Gastrocnemius medialis (tissue), 4 donors: ENCODE data around the gene OR8B12. TPM values are rescaled to one million over a fixed set of nuclear protein-coding genes. Genes with fewer than 3 reads are reported as not detected.

ENCODE experiments used
- ATAC-seq, 2 donors: fragments of 150-250 bp; one replicate each; pipeline ENCODE4 v1.9.1; 2016
- DNase-seq, 2 donors: peaks; one replicate each; pipeline ENCODE4 v3.0.0-alpha.2; 2019
- H3K27ac ChIP-seq, 4 donors: fragments of 200-600 bp; sonication (generic); 1 replicate in 1 of 4; 2 replicates in 3 of 4; pipeline ENCODE4 v1.5.1; 2016 to 2018; ENCODE audit warnings: mild to moderate bottlenecking in 2 of 4, moderate library complexity in 1 of 4
- H3K27me3 ChIP-seq, 3 donors: fragments of 200-600 bp; sonication (generic) in 2 of 3; 1 replicate in 1 of 3; 2 replicates in 2 of 3; pipeline versions ENCODE4 v1.5.1 to v1.6.0; 2016 to 2019; ENCODE audit warnings: mild to moderate bottlenecking in 1 of 3, moderate library complexity in 1 of 3
- H3K36me3 ChIP-seq, 2 donors: fragments of 200-600 bp; sonication (generic) in 1 of 2; one replicate each; pipeline ENCODE4 v1.5.1; 2017 to 2018
- H3K4me1 ChIP-seq, 2 donors: fragments of 200-600 bp; sonication (generic) in 1 of 2; one replicate each; pipeline ENCODE4 v1.5.1; 2016 to 2017; ENCODE audit warnings: mild to moderate bottlenecking in 2 of 2
- H3K4me3 ChIP-seq, 4 donors: fragments of 200-600 bp; sonication (generic) in 3 of 4; 1 replicate in 1 of 4; 2 replicates in 3 of 4; pipeline ENCODE4 v1.5.1; 2016 to 2019; ENCODE audit warnings: mild to moderate bottlenecking in 2 of 4
- H3K9me3 ChIP-seq, 3 donors: fragments of 200-600 bp; sonication (generic) in 2 of 3; 1 replicate in 1 of 3; 2 replicates in 2 of 3; pipeline ENCODE4 v1.5.1; 2016 to 2019
- POLR2A ChIP-seq, 2 donors: fragments of 450-650 bp; IDR thresholded peaks; one replicate each; pipeline ENCODE4 v1.6.1; 2017; ENCODE audit warnings: antibody characterized with exemption in 2 of 2, mild to moderate bottlenecking in 2 of 2, moderate library complexity in 2 of 2
- in situ Hi-C, 4 donors: fragments of 200-750 bp; cut with MboI; loops; one replicate each; pipeline versions ENCODE4 v1.15.0 to v1.8.0; 2017; ENCODE audit warnings: low sequenced_read_pairs in 4 of 4
- intact Hi-C: fragments of 100-400 bp; cut with DNase I; formaldehyde crosslinking; loops from one replicate; pipeline ENCODE4 v1.15.1; 2023; ENCODE audit warnings: low total_unique reads
- total RNA-seq, 4 donors: library from RNA; depleted of rRNA; stranded (reverse); fragments of >200 nt; gene quantifications; one replicate each; pipeline versions ENCODE4 v1.1.0 to v1.2.3, GENCODE V29; 2016
- TF ChIP-seq, protein P1 (sequence below), 5 experiments: fragments of 450-650 bp in 3 of 5; fragments of 200-600 bp in 2 of 5; sonication (generic) in 2 of 5; IDR thresholded peaks in 4 of 5; conservative IDR thresholded peaks in 1 of 5; 1 replicate in 4 of 5; 2 replicates in 1 of 5; pipeline ENCODE4 v1.5.1; 2016 to 2019; ENCODE audit warnings: antibody characterized with exemption in 5 of 5, mild to moderate bottlenecking in 3 of 5, moderate library complexity in 3 of 5

Gene OR8B12
- total RNA-seq, 4 donors from 2014 or later: not detected

GRCh38 chr11:124538019-124538418 is 5.4 kb downstream of the OR8B12 start:
- Histone ChIP-seq H3K36me3 (no peaks in the 10 kb centered on the region), H3K4me3 (no peak overlapping the region), H3K4me1 (no peaks in the 10 kb centered on the region), H3K27me3 (no peaks in the 10 kb centered on the region), H3K27ac (no peak overlapping the region), H3K9me3 (no peaks in the 10 kb centered on the region)
- intact Hi-C loops (no loop called here), in situ Hi-C loops (no loop called here)
- TF ChIP-seq POLR2A (IDR thresholded peaks at IDR 0.05): no peak
- TF ChIP-seq, protein P1, sequence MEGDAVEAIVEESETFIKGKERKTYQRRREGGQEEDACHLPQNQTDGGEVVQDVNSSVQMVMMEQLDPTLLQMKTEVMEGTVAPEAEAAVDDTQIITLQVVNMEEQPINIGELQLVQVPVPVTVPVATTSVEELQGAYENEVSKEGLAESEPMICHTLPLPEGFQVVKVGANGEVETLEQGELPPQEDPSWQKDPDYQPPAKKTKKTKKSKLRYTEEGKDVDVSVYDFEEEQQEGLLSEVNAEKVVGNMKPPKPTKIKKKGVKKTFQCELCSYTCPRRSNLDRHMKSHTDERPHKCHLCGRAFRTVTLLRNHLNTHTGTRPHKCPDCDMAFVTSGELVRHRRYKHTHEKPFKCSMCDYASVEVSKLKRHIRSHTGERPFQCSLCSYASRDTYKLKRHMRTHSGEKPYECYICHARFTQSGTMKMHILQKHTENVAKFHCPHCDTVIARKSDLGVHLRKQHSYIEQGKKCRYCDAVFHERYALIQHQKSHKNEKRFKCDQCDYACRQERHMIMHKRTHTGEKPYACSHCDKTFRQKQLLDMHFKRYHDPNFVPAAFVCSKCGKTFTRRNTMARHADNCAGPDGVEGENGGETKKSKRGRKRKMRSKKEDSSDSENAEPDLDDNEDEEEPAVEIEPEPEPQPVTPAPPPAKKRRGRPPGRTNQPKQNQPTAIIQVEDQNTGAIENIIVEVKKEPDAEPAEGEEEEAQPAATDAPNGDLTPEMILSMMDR (IDR thresholded peaks at IDR 0.05 in 4 of 5, conservative IDR thresholded peaks at IDR 0.05 in 1 of 5): no peak
- ATAC-seq (peak in 1 of 2 donors; percentile 68), DNase-seq (no peak)

GRCh38 chr11:124536520-124536919 is 6.9 kb downstream of the OR8B12 start:
- no peaks in the 10 kb centered on the region for H3K27me3 ChIP-seq
- intact Hi-C loops: no loop called here
- in situ Hi-C loops: no loop called here
- H3K4me3 ChIP-seq: no peak overlapping the region
- H3K36me3 ChIP-seq: no peaks in the 10 kb centered on the region
- no peak overlapping the region for H3K27ac ChIP-seq
- no peaks in the 10 kb centered on the region for H3K9me3 ChIP-seq
- no peak for ATAC-seq
- H3K4me1 ChIP-seq: no peaks in the 10 kb centered on the region
- DNase-seq: peak; percentile 15 to 23
- TF ChIP-seq POLR2A (IDR thresholded peaks at IDR 0.05): no peak
- TF ChIP-seq, protein P1 (IDR thresholded peaks at IDR 0.05 in 4 of 5, conservative IDR thresholded peaks at IDR 0.05 in 1 of 5): no peak

DNA sequence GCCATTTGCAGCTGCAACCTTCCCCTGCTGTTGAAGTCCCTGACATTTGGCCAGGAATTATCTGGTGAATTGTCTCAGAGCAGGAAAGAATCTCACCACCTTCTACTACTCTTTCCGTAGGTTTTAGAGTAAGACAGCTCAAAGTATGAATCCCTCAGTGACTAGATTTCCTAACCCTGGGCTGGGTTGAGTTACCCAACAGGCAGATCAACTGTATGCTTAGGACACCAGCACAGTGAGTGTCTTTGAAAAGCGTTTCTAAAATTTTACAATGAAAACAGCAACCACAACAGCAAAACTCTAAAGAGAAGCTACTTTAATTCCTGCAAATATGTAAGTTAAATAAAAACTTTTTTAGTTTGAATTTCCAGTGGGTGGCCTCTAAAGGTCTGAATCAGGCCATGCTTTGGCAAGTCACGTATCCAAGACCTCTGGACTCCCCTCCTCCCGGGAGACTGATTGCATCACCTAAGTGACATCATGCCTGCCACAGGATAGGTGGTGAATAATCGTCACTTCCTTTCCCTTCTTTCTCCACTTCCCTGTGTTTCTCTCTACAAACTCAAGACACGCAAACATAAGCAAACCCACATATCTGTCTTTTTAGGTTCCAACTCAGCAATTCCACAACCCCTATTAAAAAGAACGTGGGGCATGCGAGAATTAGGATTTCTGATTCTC is 7.8 kb downstream of the OR8B12 start:
- H3K27ac ChIP-seq: no peak overlapping the region
- DNase-seq (no peak), ATAC-seq (no peak)
- in situ Hi-C loops (no loop called here), intact Hi-C loops (no loop called here)
- H3K9me3 ChIP-seq: no peaks in the 10 kb centered on the region
- no peaks in the 10 kb centered on the region for H3K4me1 ChIP-seq
- no peaks in the 10 kb centered on the region for H3K27me3 ChIP-seq
- TF ChIP-seq, protein P1 (IDR thresholded peaks at IDR 0.05 in 4 of 5, conservative IDR thresholded peaks at IDR 0.05 in 1 of 5): no peak
- TF ChIP-seq POLR2A (IDR thresholded peaks at IDR 0.05): no peak
- no peaks in the 10 kb centered on the region for H3K36me3 ChIP-seq
- H3K4me3 ChIP-seq: no peak overlapping the region

- Histone ChIP-seq H3K9me3 (no peaks in the 10 kb centered on the region), H3K4me1 (no peaks in the 10 kb centered on the region), H3K27me3 (no peaks in the 10 kb centered on the region), H3K27ac (no peak overlapping the region), H3K36me3 (no peaks in the 10 kb centered on the region), H3K4me3 (no peak overlapping the region)
- no peak for ATAC-seq
- TF ChIP-seq POLR2A (IDR thresholded peaks at IDR 0.05): no peak
- TF ChIP-seq, protein P1 (IDR thresholded peaks at IDR 0.05 in 4 of 5, conservative IDR thresholded peaks at IDR 0.05 in 1 of 5): no peak
- in situ Hi-C loops: no loop called here
- no peak for DNase-seq
- intact Hi-C loops: no loop called here
Measured at GRCh38 chr11:124534051-124534450, 9.4 kb downstream of the OR8B12 start.

GRCh38 chr11:124533626-124534025 is 9.8 kb downstream of the OR8B12 start:
- Histone ChIP-seq H3K27ac (no peak overlapping the region), H3K27me3 (no peaks in the 10 kb centered on the region), H3K4me1 (no peaks in the 10 kb centered on the region), H3K4me3 (no peak overlapping the region), H3K36me3 (no peaks in the 10 kb centered on the region), H3K9me3 (no peaks in the 10 kb centered on the region)
- no peak for DNase-seq
- in situ Hi-C loops: no loop called here
- intact Hi-C loops: no loop called here
- no peak for ATAC-seq
- TF ChIP-seq, protein P1 (IDR thresholded peaks at IDR 0.05 in 4 of 5, conservative IDR thresholded peaks at IDR 0.05 in 1 of 5): no peak
